GM10847 (cell line): ENCODE results near the gene CRACDL.

Source experiments
- POLR2A ChIP-seq: IDR thresholded peaks from 2 replicates; pipeline ENCODE4 v1.6.1; 2011; ENCODE audit not compliant: insufficient read length; ENCODE audit errors: extremely low read depth

The CRACDL gene

GRCh38 chr2:98819231-98819766 is 116.7 kb downstream of the CRACDL start:
- no peak for TF ChIP-seq POLR2A

GRCh38 chr2:98818164-98818563 is 117.9 kb downstream of the CRACDL start:
- no peak for TF ChIP-seq POLR2A

- no peak for TF ChIP-seq POLR2A
Observed at GRCh38 chr2:98816281-98816680, 119.7 kb downstream of the CRACDL start.

GRCh38 chr2:98815795-98816194 is 120.2 kb downstream of the CRACDL start:
- no peak for TF ChIP-seq POLR2A

GRCh38 chr2:98811766-98812165 is 124.3 kb downstream of the CRACDL start:
- TF ChIP-seq POLR2A: no peak

- TF ChIP-seq POLR2A: no peak
Observed at GRCh38 chr2:98810588-98810928, 125.5 kb downstream of the CRACDL start.

- TF ChIP-seq POLR2A: no peak
Observed at GRCh38 chr2:98809878-98810587, 126.0 kb downstream of the CRACDL start.

GRCh38 chr2:98809116-98809515 is 126.9 kb downstream of the CRACDL start:
- TF ChIP-seq POLR2A: no peak

GRCh38 chr2:98808546-98808945 is 127.5 kb downstream of the CRACDL start:
- no peak for TF ChIP-seq POLR2A

- TF ChIP-seq POLR2A: no peak
Observed at GRCh38 chr2:98807929-98808328, 128.1 kb downstream of the CRACDL start.

- TF ChIP-seq POLR2A: no peak
Observed at GRCh38 chr2:98807221-98807620, 128.8 kb downstream of the CRACDL start.

GRCh38 chr2:98806236-98806697 is 129.8 kb downstream of the CRACDL start:
- TF ChIP-seq POLR2A: no peak

GRCh38 chr2:98805412-98806171 is 130.4 kb downstream of the CRACDL start:
- no peak for TF ChIP-seq POLR2A

- no peak for TF ChIP-seq POLR2A
Observed at GRCh38 chr2:98804736-98805135, 131.3 kb downstream of the CRACDL start.

- no peak for TF ChIP-seq POLR2A
Observed at GRCh38 chr2:98804265-98804650, 131.8 kb downstream of the CRACDL start.
